Mesendoderm (in vitro differentiated cells): Measurements from ENCODE around the gene HAO1.

Experiments
- DNase-seq: peaks from one replicate; pipeline ENCODE4 v3.0.0; 2013
- H2AK5ac ChIP-seq: 2 replicates; pipeline ENCODE4 v1.6.1; 2013; ENCODE audit warnings: low read length, inconsistent platforms
- H2BK120ac ChIP-seq: 2 replicates; pipeline ENCODE4 v1.6.1; 2013; ENCODE audit warnings: low read depth, mild to moderate bottlenecking, low read length, moderate library complexity, mixed read lengths
- H2BK15ac ChIP-seq: replicated peaks from 2 replicates; pipeline ENCODE4 v1.6.1; 2013; ENCODE audit warnings: low read depth, mild to moderate bottlenecking, moderate library complexity
- H2BK5ac ChIP-seq: 2 replicates; pipeline ENCODE4 v1.6.1; 2013; ENCODE audit warnings: low read length, inconsistent platforms
- H3K18ac ChIP-seq: 2 replicates; pipeline ENCODE4 v1.6.1; 2013; ENCODE audit warnings: mild to moderate bottlenecking, low read length, mixed read lengths
- H3K23ac ChIP-seq: one replicate; pipeline ENCODE4 v1.6.1; 2013; ENCODE audit warnings: low read length
- H3K27ac ChIP-seq: 2 replicates; pipeline ENCODE4 v1.5.1; 2013; ENCODE audit warnings: low read depth, mild to moderate bottlenecking, inconsistent platforms, low read length, moderate library complexity
- H3K27me3 ChIP-seq: 2 replicates; pipeline ENCODE4 v1.6.1; 2013; ENCODE audit warnings: low read length, control low read depth, mild to moderate bottlenecking, inconsistent platforms; ENCODE audit not compliant: insufficient read depth, poor library complexity
- H3K36me3 ChIP-seq: 2 replicates; pipeline ENCODE4 v1.6.1; 2013; ENCODE audit warnings: low read length, inconsistent platforms; ENCODE audit not compliant: control insufficient read depth, insufficient read depth
- H3K4ac ChIP-seq: one replicate; pipeline ENCODE4 v1.6.1; 2013; ENCODE audit warnings: low read depth, mild to moderate bottlenecking, low read length, moderate library complexity
- H3K4me1 ChIP-seq: 2 replicates; pipeline ENCODE4 v1.6.1; 2013; ENCODE audit warnings: low read depth, low read length, inconsistent platforms; ENCODE audit not compliant: control insufficient read depth
- H3K4me2 ChIP-seq: 2 replicates; pipeline ENCODE4 v1.6.1; 2013; ENCODE audit warnings: low read length
- H3K4me3 ChIP-seq: 2 replicates; pipeline ENCODE4 v1.5.1; 2013; ENCODE audit warnings: mild to moderate bottlenecking, low read length
- H3K56ac ChIP-seq: one replicate; pipeline ENCODE4 v1.6.1; 2013; ENCODE audit warnings: low read length
- H3K79me1 ChIP-seq: 2 replicates; pipeline ENCODE4 v1.6.1; 2013; ENCODE audit warnings: low read length, inconsistent platforms
- H3K79me2 ChIP-seq: 2 replicates; pipeline ENCODE4 v1.6.1; 2013; ENCODE audit warnings: mild to moderate bottlenecking, low read length; ENCODE audit not compliant: control insufficient read depth, insufficient read depth
- H3K9ac ChIP-seq: 2 replicates; pipeline ENCODE4 v1.6.1; 2013; ENCODE audit warnings: low read length, inconsistent platforms
- H4K5ac ChIP-seq: one replicate; pipeline ENCODE4 v1.6.1; 2013; ENCODE audit warnings: low read length
- H4K8ac ChIP-seq: one replicate; pipeline ENCODE4 v1.6.1; 2013; ENCODE audit warnings: low read depth, mild to moderate bottlenecking, control low read depth, low read length, moderate library complexity
- WGBS: extraction: QIAGEN DNeasy Blood & Tissue Kit; methylation state at CpG from one replicate; pipeline ENCODE4 v1.1.7; 2013; ENCODE audit warnings: low lambda C conversion rate, missing lambda C conversion rate; ENCODE audit not compliant: insufficient coverage; ENCODE audit errors: extremely low coverage; 5-methylcytosine and 5-hydroxymethylcytosine counted together

HAO1 gene

GRCh38 chr20:7883741-7884140 is 56.5 kb downstream of the HAO1 start:
- DNase-seq, result no peak
- Histone ChIP-seq H3K4me2 (no peak overlapping the region), H3K4me3 (no peak overlapping the region), H2BK15ac (no peak overlapping the region), H3K79me2 (no peaks in the 10 kb centered on the region), H3K27ac (no peak overlapping the region), H3K27me3 (no peaks in the 10 kb centered on the region), H3K4ac (no peak overlapping the region), H3K18ac (no peak overlapping the region), H3K36me3 (no peaks in the 10 kb centered on the region), H3K4me1 (no peaks in the 10 kb centered on the region), H2BK5ac (no peak overlapping the region), H4K8ac (no peak overlapping the region), H3K23ac (no peak overlapping the region), H2BK120ac (no peak overlapping the region), H3K56ac (no peak overlapping the region), H3K9ac (no peak overlapping the region), H4K5ac (no peak overlapping the region), H3K79me1 (no peaks in the 10 kb centered on the region), H2AK5ac (no peak overlapping the region)
- no CpG with 5 or more reads among the region's 1 CpG for WGBS

DNA sequence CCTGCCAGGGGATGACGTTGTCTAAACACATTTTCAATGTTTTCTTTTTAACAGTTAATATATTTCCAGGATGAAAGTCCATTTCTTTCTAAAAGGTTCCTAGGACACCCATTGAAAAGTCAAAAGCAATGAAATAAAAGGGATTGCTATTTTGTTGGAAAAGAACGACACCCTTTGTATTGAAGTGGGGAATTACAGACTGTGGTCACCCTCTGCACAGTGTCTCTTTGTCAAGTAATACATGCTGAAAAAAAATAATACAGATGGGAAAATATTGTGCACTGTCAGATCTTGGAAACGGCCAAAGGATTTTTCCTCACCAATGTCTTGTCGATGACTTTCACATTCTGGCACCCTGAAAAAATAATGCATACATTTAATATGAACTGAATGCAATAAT is 56.9 kb downstream of the HAO1 start:
- H4K8ac ChIP-seq, result no peak overlapping the region
- no peak overlapping the region for H2AK5ac ChIP-seq
- no peak overlapping the region for H3K18ac ChIP-seq
- H3K79me2 ChIP-seq, result no peaks in the 10 kb centered on the region
- no peaks in the 10 kb centered on the region for H3K4me1 ChIP-seq
- no peak overlapping the region for H3K56ac ChIP-seq
- no peak overlapping the region for H3K9ac ChIP-seq
- no peak overlapping the region for H3K4ac ChIP-seq
- H3K27me3 ChIP-seq, result no peaks in the 10 kb centered on the region
- H3K4me3 ChIP-seq, result no peak overlapping the region
- no peak overlapping the region for H3K27ac ChIP-seq
- no peak overlapping the region for H2BK5ac ChIP-seq
- no peak overlapping the region for H3K23ac ChIP-seq
- WGBS, result no CpG with 5 or more reads among the region's 4 CpGs
- no peak overlapping the region for H2BK120ac ChIP-seq
- no peak for DNase-seq
- H2BK15ac ChIP-seq, result no peak overlapping the region
- H3K36me3 ChIP-seq, result no peaks in the 10 kb centered on the region
- H3K79me1 ChIP-seq, result no peaks in the 10 kb centered on the region
- no peak overlapping the region for H3K4me2 ChIP-seq
- no peak overlapping the region for H4K5ac ChIP-seq

DNA sequence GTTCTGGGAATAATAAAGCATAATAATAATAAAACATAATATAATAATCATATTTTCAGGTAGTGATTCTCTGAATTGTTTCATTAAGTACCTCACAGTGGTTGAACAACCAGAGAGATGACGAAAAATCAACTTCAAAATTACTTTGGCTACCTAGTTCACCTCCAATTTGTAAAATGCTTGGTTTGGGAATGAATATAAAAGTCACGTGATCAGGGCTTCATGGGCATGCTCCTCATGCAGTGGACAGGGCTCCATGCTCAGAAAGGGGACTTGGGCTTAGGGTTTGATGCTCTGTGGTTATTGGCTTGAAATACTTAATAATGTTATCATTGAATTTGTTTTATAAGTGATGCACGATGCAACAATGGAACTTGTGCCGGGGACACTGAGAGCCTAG is 58.2 kb downstream of the HAO1 start:
- Histone ChIP-seq H4K8ac (no peak overlapping the region), H3K4me2 (no peak overlapping the region), H3K79me2 (no peaks in the 10 kb centered on the region), H3K4me1 (no peaks in the 10 kb centered on the region), H3K36me3 (no peaks in the 10 kb centered on the region), H3K18ac (no peak overlapping the region), H3K79me1 (no peaks in the 10 kb centered on the region), H2BK5ac (no peak overlapping the region), H3K23ac (no peak overlapping the region), H4K5ac (no peak overlapping the region), H3K4ac (no peak overlapping the region), H3K27ac (no peak overlapping the region), H2AK5ac (no peak overlapping the region), H2BK15ac (no peak overlapping the region), H3K4me3 (no peak overlapping the region), H3K56ac (no peak overlapping the region), H2BK120ac (no peak overlapping the region), H3K27me3 (no peaks in the 10 kb centered on the region), H3K9ac (no peak overlapping the region)
- no peak for DNase-seq
- no CpG with 5 or more reads among the region's 4 CpGs for WGBS

DNA sequence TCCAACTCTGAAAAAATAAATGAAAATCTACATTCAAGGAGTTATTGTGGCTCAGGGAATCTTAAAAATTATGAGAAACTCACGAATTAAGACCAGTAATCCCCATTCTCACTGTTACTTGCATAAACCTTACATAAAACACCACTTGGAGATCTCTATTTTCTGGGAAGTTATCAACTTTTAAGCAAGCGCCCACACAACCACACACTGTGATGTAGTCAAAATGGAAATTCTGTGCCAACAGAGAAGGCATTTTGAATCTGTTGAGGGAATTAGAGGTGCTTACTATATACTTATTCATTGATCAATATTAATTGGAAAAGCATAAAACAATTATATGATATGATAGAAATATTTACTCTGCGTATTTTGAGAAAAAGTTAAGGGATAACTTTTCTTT is 58.7 kb downstream of the HAO1 start:
- H4K5ac ChIP-seq, result no peak overlapping the region
- no peak overlapping the region for H3K9ac ChIP-seq
- no peak overlapping the region for H3K4me2 ChIP-seq
- no peaks in the 10 kb centered on the region for H3K79me2 ChIP-seq
- H2BK5ac ChIP-seq, result no peak overlapping the region
- H3K27me3 ChIP-seq, result no peaks in the 10 kb centered on the region
- no peak overlapping the region for H3K27ac ChIP-seq
- no CpG with 5 or more reads among the region's 3 CpGs for WGBS
- H3K18ac ChIP-seq, result no peak overlapping the region
- no peak overlapping the region for H3K56ac ChIP-seq
- DNase-seq, result no peak
- H2AK5ac ChIP-seq, result no peak overlapping the region
- no peak overlapping the region for H3K23ac ChIP-seq
- no peak overlapping the region for H4K8ac ChIP-seq
- no peak overlapping the region for H3K4ac ChIP-seq
- no peaks in the 10 kb centered on the region for H3K4me1 ChIP-seq
- H3K36me3 ChIP-seq, result no peaks in the 10 kb centered on the region
- H3K79me1 ChIP-seq, result no peaks in the 10 kb centered on the region
- H2BK15ac ChIP-seq, result no peak overlapping the region
- no peak overlapping the region for H3K4me3 ChIP-seq
- no peak overlapping the region for H2BK120ac ChIP-seq

DNA sequence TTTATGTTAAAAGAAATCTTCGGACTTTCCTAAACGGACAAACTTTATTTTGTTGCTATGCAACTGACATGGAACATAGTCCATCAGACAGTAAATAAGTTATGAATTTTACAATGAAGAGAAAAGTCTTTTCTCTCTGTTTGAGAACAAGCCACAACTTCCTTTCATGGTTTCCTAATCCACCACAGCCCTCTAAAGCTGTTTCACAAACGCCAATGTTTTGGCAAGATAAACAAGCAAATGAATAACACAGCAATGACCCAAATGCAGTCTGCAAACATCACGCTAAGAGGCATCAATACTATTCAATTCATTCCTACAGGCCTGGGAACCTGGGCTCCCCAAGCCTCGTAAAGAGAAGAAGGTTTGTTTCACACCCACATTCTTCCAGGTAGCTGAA is 60.4 kb downstream of the HAO1 start:
- Histone ChIP-seq H2AK5ac (no peak overlapping the region), H3K56ac (no peak overlapping the region), H4K8ac (no peak overlapping the region), H3K4me1 (no peaks in the 10 kb centered on the region), H4K5ac (no peak overlapping the region), H3K23ac (no peak overlapping the region), H3K79me2 (no peaks in the 10 kb centered on the region), H3K36me3 (no peaks in the 10 kb centered on the region), H3K4me3 (no peak overlapping the region), H2BK15ac (no peak overlapping the region), H3K4ac (no peak overlapping the region), H3K79me1 (no peaks in the 10 kb centered on the region), H2BK5ac (no peak overlapping the region), H3K27ac (no peak overlapping the region), H3K4me2 (no peak overlapping the region), H3K18ac (no peak overlapping the region), H3K27me3 (no peaks in the 10 kb centered on the region), H2BK120ac (no peak overlapping the region), H3K9ac (no peak overlapping the region)
- no peak for DNase-seq
- WGBS, result no CpG with 5 or more reads among the region's 5 CpGs

- Histone ChIP-seq H3K27ac (no peak overlapping the region), H3K23ac (no peak overlapping the region), H3K36me3 (no peaks in the 10 kb centered on the region), H2BK5ac (no peak overlapping the region), H3K4me2 (no peak overlapping the region), H4K5ac (no peak overlapping the region), H2AK5ac (no peak overlapping the region), H3K4me1 (no peaks in the 10 kb centered on the region), H3K4ac (no peak overlapping the region), H3K9ac (no peak overlapping the region), H3K27me3 (no peaks in the 10 kb centered on the region), H2BK120ac (no peak overlapping the region), H3K79me1 (no peaks in the 10 kb centered on the region), H3K56ac (no peak overlapping the region), H3K4me3 (no peak overlapping the region), H3K18ac (no peak overlapping the region), H3K79me2 (no peaks in the 10 kb centered on the region), H2BK15ac (no peak overlapping the region), H4K8ac (no peak overlapping the region)
- DNase-seq, result no peak
- WGBS, result no CpG with 5 or more reads among the region's 2 CpGs
Observed at GRCh38 chr20:7868108-7868507, 72.2 kb downstream of the HAO1 start.
